K562 (cell line): Measurements from ENCODE around the gene SIRT3. TPM values are rescaled to one million over a fixed set of nuclear protein-coding genes. Genes with fewer than 3 reads are reported as not detected.

Experiments
- ATAC-seq: fragments of 200-7000 bp; cut with Tn5 transposase; 3 replicates; pipeline ENCODE4 v1.9.1; 2020; ENCODE audit warnings: moderate library complexity
- BruUV-seq: library from RNA; stranded (reverse); fragments of 400-500 nt; replicated peaks from 2 replicates; lab custom pipeline; 2021; lab: Mats Ljungman, UMichigan
- CTCF ChIA-PET: fragments of 300-600 bp; formaldehyde crosslinking; extraction: SDS; loops from one replicate; lab custom pipeline; 2021; ENCODE audit warnings: low intra/inter-chr PET ratio; lab: Yijun Ruan, JAX
- POLR2A ChIA-PET: fragments of 300-600, 350-650 bp; sonication (Branson Sonifier 250); formaldehyde crosslinking; extraction: SDS; loops from one replicate; lab custom pipeline; 2021; ENCODE audit warnings: antibody characterized with exemption, inconsistent platforms; lab: Yijun Ruan, JAX
- DNase-seq, 4 experiments: peaks; one replicate each; pipeline versions ENCODE4 v3.0.0 to v3.0.0-alpha.2; 2011 to 2018; ENCODE audit warnings: low spot score in 3 of 4, mixed read lengths in 3 of 4; ENCODE audit errors: extremely low read depth in 1 of 4
- FAIRE-seq: peaks from 2 replicates; lab custom pipeline; 2011; peaks lifted over from hg19 to GRCh38; lab: Jason Lieb, UNC
- H2AFZ ChIP-seq: 2 replicates; pipeline ENCODE4 v1.6.0; 2011; ENCODE audit warnings: low read depth, low read length, control low read depth, inconsistent platforms
- H3K27ac ChIP-seq: fragments of 200-600 bp; 3 replicates; pipeline ENCODE4 v1.8.0; 2011; ENCODE audit warnings: low read depth, mild to moderate bottlenecking, control low read depth, inconsistent platforms, low read length, moderate library complexity, mixed read lengths; ENCODE audit errors: extremely low read depth
- H3K27me3 ChIP-seq, 2 experiments: fragments of 300-600 bp in 1 of 2; 2 replicates in 1 of 2; 3 replicates in 1 of 2; pipeline versions ENCODE4 v1.6.0 to v1.8.0; 2011; ENCODE audit warnings: inconsistent platforms in 2 of 2, low read length in 2 of 2, mild to moderate bottlenecking in 1 of 2, mixed read lengths in 1 of 2, moderate library complexity in 1 of 2; ENCODE audit not compliant: control insufficient read depth in 2 of 2, insufficient read depth in 2 of 2
- H3K36me3 ChIP-seq: fragments of 300-600 bp; 3 replicates; pipeline ENCODE4 v1.8.0; 2011; ENCODE audit warnings: mild to moderate bottlenecking, low read length, inconsistent platforms; ENCODE audit not compliant: control insufficient read depth, insufficient read depth
- H3K4me1 ChIP-seq, 2 experiments: fragments of 200-600 bp in 1 of 2; replicated peaks in 1 of 2; 2 replicates in 1 of 2; 3 replicates in 1 of 2; pipeline versions ENCODE4 v1.5.1 to v1.8.0; 2011; ENCODE audit warnings: inconsistent platforms in 2 of 2, low read length in 2 of 2, mild to moderate bottlenecking in 1 of 2, mixed read lengths in 1 of 2, moderate library complexity in 1 of 2; ENCODE audit not compliant: control insufficient read depth in 2 of 2, insufficient read depth in 2 of 2
- H3K4me2 ChIP-seq: 2 replicates; pipeline ENCODE4 v1.6.1; 2011; ENCODE audit warnings: low read length, control low read depth, inconsistent platforms, mixed read lengths; ENCODE audit not compliant: insufficient read depth
- H3K4me3 ChIP-seq: fragments of 200-600 bp; sonication (generic), shearing (Covaris generic); 2 replicates; pipeline ENCODE4 v1.5.1; 2016; ENCODE audit warnings: control low read depth, inconsistent platforms
- H3K79me2 ChIP-seq: fragments of 200-600 bp; 3 replicates; pipeline ENCODE4 v1.8.0; 2011; ENCODE audit warnings: low read length, inconsistent platforms; ENCODE audit not compliant: control insufficient read depth, insufficient read depth
- H3K9ac ChIP-seq, 2 experiments: 2 replicates each; pipeline versions ENCODE4 v1.6.0 to v1.6.1; 2011; ENCODE audit warnings: low read depth in 2 of 2, low read length in 2 of 2, control low read depth in 1 of 2, inconsistent platforms in 1 of 2, mild to moderate bottlenecking in 1 of 2, mixed read lengths in 1 of 2; ENCODE audit not compliant: insufficient read depth in 1 of 2
- H3K9me1 ChIP-seq: one replicate; pipeline ENCODE4 v1.6.0; 2011; ENCODE audit warnings: inconsistent platforms, mild to moderate bottlenecking, low read length, moderate library complexity; ENCODE audit not compliant: control insufficient read depth, insufficient read depth
- H3K9me3 ChIP-seq: replicated peaks from 2 replicates; pipeline ENCODE4 v1.5.1; 2011; ENCODE audit warnings: low read depth, low read length, inconsistent platforms; ENCODE audit not compliant: control insufficient read depth, insufficient read depth
- H4K20me1 ChIP-seq: replicated peaks from 2 replicates; pipeline ENCODE4 v1.6.1; 2011; ENCODE audit warnings: low read length, inconsistent platforms, mixed read lengths; ENCODE audit not compliant: control insufficient read depth, insufficient read depth
- ERF ChIP-seq: fragments of 450-650 bp; formaldehyde crosslinking; IDR thresholded peaks from 2 replicates; pipeline ENCODE4 v1.4.0; 2020; ENCODE audit warnings: mild to moderate bottlenecking, mixed read lengths
- HDAC6 ChIP-seq: IDR thresholded peaks from 2 replicates; pipeline ENCODE4 v1.6.1; 2012; ENCODE audit warnings: low read depth, mild to moderate bottlenecking, control low read depth, inconsistent platforms, low read length, moderate library complexity
- HSF4 ChIP-seq: fragments of 250-450 bp; sonication (Bioruptor Pico); IDR thresholded peaks from 2 replicates; pipeline ENCODE4 v2.1.2; 2022; ENCODE audit warnings: mild to moderate bottlenecking, moderate library complexity, borderline replicate concordance
- MNT ChIP-seq, 2 experiments: fragments of 450-650 bp; conservative IDR thresholded peaks; 2 replicates each; pipeline ENCODE4 v1.6.1; 2017; ENCODE audit warnings: mild to moderate bottlenecking in 2 of 2, moderate library complexity in 2 of 2
- MTA3 ChIP-seq: fragments of 450-650 bp; formaldehyde crosslinking; IDR thresholded peaks from 2 replicates; pipeline ENCODE4 v1.6.1; 2017; ENCODE audit warnings: mild to moderate bottlenecking, borderline replicate concordance
- MTF1 ChIP-seq: fragments of 250-450 bp; sonication (Bioruptor Pico); IDR thresholded peaks from 2 replicates; pipeline ENCODE4 v1.9.0; 2021; ENCODE audit warnings: moderate library complexity, mild to moderate bottlenecking, inconsistent platforms, borderline replicate concordance
- PTBP1 ChIP-seq: fragments of 200-400 bp; formaldehyde crosslinking; IDR thresholded peaks from 2 replicates; pipeline ENCODE4 v1.6.1; 2017; ENCODE audit warnings: low read depth, low read length
- TEAD1 ChIP-seq, 2 experiments: fragments of 450-650 bp in 1 of 2; sonication (generic) in 1 of 2; formaldehyde crosslinking; IDR thresholded peaks; 2 replicates each; pipeline versions ENCODE4 v1.4.0 to v1.8.0; 2020 to 2022; ENCODE audit warnings: mild to moderate bottlenecking in 2 of 2, missing genetic modification reagents in 1 of 2
- TOE1 ChIP-seq, 2 experiments: fragments of 450-650 bp in 1 of 2; sonication (generic) in 1 of 2; formaldehyde crosslinking in 1 of 2; IDR thresholded peaks; 2 replicates each; pipeline versions ENCODE4 v1.7.1 to v1.8.0; 2016 to 2022; ENCODE audit warnings: borderline replicate concordance in 2 of 2, mild to moderate bottlenecking in 2 of 2, antibody characterized with exemption in 1 of 2, inconsistent platforms in 1 of 2, low read depth in 1 of 2, missing genetic modification reagents in 1 of 2, moderate library complexity in 1 of 2
- ZEB2 ChIP-seq: fragments of 450-650 bp; IDR thresholded peaks from 2 replicates; pipeline ENCODE4 v1.6.1; 2016
- WGBS: fragments of 100-300 bp; shearing (Covaris generic); methylation state at CpG from one replicate; pipeline ENCODE4 v1.1.6; 2016; ENCODE audit warnings: low coverage, mixed read lengths; ENCODE audit not compliant: insufficient coverage; ENCODE audit errors: missing lambda C conversion rate; 5-methylcytosine and 5-hydroxymethylcytosine counted together
- in situ Hi-C: fragments of 300-500 bp; cut with MboI; formaldehyde crosslinking; loops from 4 replicates; pipeline ENCODE4 v1.15.0; 2018; ENCODE audit warnings: inconsistent platforms, mixed read lengths
- intact Hi-C: fragments of 100-400 bp; cut with micrococcal nuclease; formaldehyde crosslinking; loops from 2 replicates; pipeline ENCODE4 v1.14.2; 2022
- polyA plus RNA-seq, 8 experiments: library from polyadenylated mRNA; depleted of rRNA in 4 of 8; stranded (reverse) in 5 of 8; unstranded in 3 of 8; fragments of >200 nt; fragmentation: Nextera tagmentation in 2 of 8; fragmentation: Illumina TruSeq in 1 of 8; extraction: Ambion mirVana in 2 of 8; extraction: Trizol in 1 of 8; gene quantifications; 2 replicates each; pipeline versions ENCODE4 v1.2.1 to v1.2.3, GENCODE V29; 2011 to 2014; ENCODE audit warnings: inconsistent platforms in 1 of 8, missing spikeins in 1 of 8
- total RNA-seq, 7 experiments: library from RNA; depleted of rRNA in 6 of 7; stranded (reverse); fragments of >200 nt in 6 of 7; fragmentation: Illumina TruSeq in 2 of 7; extraction: Trizol in 2 of 7; gene quantifications; 2 replicates each; pipeline versions ENCODE4 v1.2.1 to v1.2.3, GENCODE V29; 2011 to 2021; ENCODE audit warnings: low replicate concordance in 1 of 7

SIRT3 gene
- total and polyA plus RNA-seq, 9 of the 15 experiments (the other 6 are each of a cell fraction or from before 2014, with no cell fraction given), result 1.9 to 27.5 (median 14.5) TPM

- POLR2A ChIA-PET, result interaction anchor here (0.5 to 1.6 kb wide), 4 partner anchors 14 to 1233 kb away, joined by 3 to 6 read pairs (median 3); no protein-coding TSS in a partner anchor
- intact Hi-C loops (no loop called here), in situ Hi-C loops (loop anchor here (10.0 kb wide), 1 partner anchor 152 kb away; the partner anchor contains the start of gene B4GALNT4)
- ATAC-seq, result no peak
- Histone ChIP-seq H3K4me1 (peaks cover 31 to 32% of the 10 kb centered on the region in 2 experiments; a peak in 4 of 5 replicates), H3K9ac (no peak overlapping the region), H3K4me2 (no peak overlapping the region), H2AFZ (no peak overlapping the region), H3K79me2 (peaks cover 32% of the 10 kb centered on the region), H3K9me1 (peaks cover 10% of the 10 kb centered on the region), H4K20me1 (peaks cover 18% of the 10 kb centered on the region; the same call in 1 of the 2 replicates), H3K27ac (no peak overlapping the region; the same call in 2 of the 3 replicates), H3K9me3 (peaks cover 4% of the 10 kb centered on the region), H3K36me3 (peaks cover 75% of the 10 kb centered on the region), H3K4me3 (no peak overlapping the region), H3K27me3 (no peaks in the 10 kb centered on the region)
- BruUV-seq, result no TSS peak
- no peak for FAIRE-seq
- 87% methylated on average over 4 of the region's 4 CpGs for WGBS
- CTCF ChIA-PET, result no interaction called here
- TF ChIP-seq HDAC6, result no peak
- TF ChIP-seq TOE1 (IDR thresholded peaks at IDR 0.05; ENCODE audit: borderline replicate concordance), result no peak
- no peak for TF ChIP-seq TOE1 (CRISPR knock-in tag; IDR thresholded peaks at IDR 0.05; ENCODE audit: borderline replicate concordance, low read depth)
- no peak for TF ChIP-seq MTA3
- no peak for TF ChIP-seq ZEB2
- no peak for TF ChIP-seq ERF
- TF ChIP-seq TEAD1 (CRISPR knock-in tag; IDR thresholded peaks at IDR 0.05), result no peak
- no peak for TF ChIP-seq PTBP1
- TF ChIP-seq HSF4 (CRISPR knock-in tag), result no peak
- TF ChIP-seq MTF1, result no peak
- no peak for TF ChIP-seq MNT (conservative IDR thresholded peaks at IDR 0.05)
- DNase-seq, result no peak
Measured at GRCh38 chr11:213111-213510, 23.0 kb downstream of the SIRT3 start.
